ENCODE measurements around the gene TSBP1.
"Not testable (repeated sequence)": the region's sequence is repeated elsewhere in the genome, so short reads cannot be mapped to it uniquely, and the experiment has no call there.

The TSBP1 gene

GRCh38 chr6:32273801-32274577 is 97.7 kb downstream of the TSBP1 start:
- DNase-seq: not testable (repeated sequence)

GRCh38 chr6:32271429-32271828 is 100.3 kb downstream of the TSBP1 start:
- peak in 1 of 5 donors; percentile 31 for DNase-seq

- not testable (repeated sequence) for DNase-seq
Observed at GRCh38 chr6:32268459-32268858, 103.2 kb downstream of the TSBP1 start.

GRCh38 chr6:32267035-32267434 is 104.7 kb downstream of the TSBP1 start:
- DNase-seq: no peak

GRCh38 chr6:32257262-32257661 is 114.4 kb downstream of the TSBP1 start:
- DNase-seq: not testable (repeated sequence)

GRCh38 chr6:32255199-32256153 is 116.2 kb downstream of the TSBP1 start:
- peak; percentile 27 to 55 (median 43) for DNase-seq

GRCh38 chr6:32254761-32255198 is 116.9 kb downstream of the TSBP1 start:
- DNase-seq: no peak

GRCh38 chr6:32252331-32253009 is 119.2 kb downstream of the TSBP1 start:
- DNase-seq: no peak

GRCh38 chr6:32249262-32249661 is 122.4 kb downstream of the TSBP1 start:
- DNase-seq: no peak

GRCh38 chr6:32247401-32247800 is 124.3 kb downstream of the TSBP1 start:
- DNase-seq: no peak

GRCh38 chr6:32244946-32245398 is 126.7 kb downstream of the TSBP1 start:
- peak; percentile 44 to 63 (median 55) for DNase-seq

GRCh38 chr6:32244270-32244669 is 127.4 kb downstream of the TSBP1 start:
- no peak for DNase-seq
